GM18868 (cell line): ENCODE measurements around the gene EIF1B.

Experiments used
- ATAC-seq: cut with Tn5 transposase; IDR thresholded peaks from one replicate; pipeline ENCODE4 v1.9.1; 2021; ENCODE audit warnings: mild to moderate bottlenecking, moderate library complexity; ENCODE audit not compliant: unreplicated experiment

EIF1B gene

GRCh38 chr3:40340541-40341170 lies 31.1 kb downstream of the EIF1B start:
- ATAC-seq: no peak

- no peak for ATAC-seq
Observed at GRCh38 chr3:40341671-40342070, 32.2 kb downstream of the EIF1B start.

GRCh38 chr3:40350529-40350928 lies 41.0 kb downstream of the EIF1B start:
- ATAC-seq: no peak

- no peak for ATAC-seq
Observed at GRCh38 chr3:40355410-40355809, 45.9 kb downstream of the EIF1B start.

- ATAC-seq: no peak
Observed at GRCh38 chr3:40358454-40358853, 48.9 kb downstream of the EIF1B start.
